Smooth muscle cell (in vitro differentiated cells): Measurements from ENCODE around the gene DAPK1. TPM values are rescaled to one million over a fixed set of nuclear protein-coding genes. Genes with fewer than 3 reads are reported as not detected.

Experiments
- DNase-seq: peaks from one replicate; lab custom pipeline; 2025; ENCODE audit not compliant: unreplicated experiment; lab: John Stamatoyannopoulos, UW
- H2AFZ ChIP-seq: fragments of 200-600 bp; sonication (generic); 2 replicates; pipeline ENCODE4 v1.6.0; 2016; ENCODE audit warnings: antibody characterized with exemption, low read depth, mild to moderate bottlenecking
- H3F3A ChIP-seq: fragments of 200-600 bp; sonication (generic); 2 replicates; pipeline ENCODE4 v1.6.0; 2017; ENCODE audit warnings: antibody characterized with exemption, low read depth
- H3K27ac ChIP-seq: fragments of 200-600 bp; sonication (generic); 2 replicates; pipeline ENCODE4 v1.5.1; 2016; ENCODE audit warnings: low read depth, mild to moderate bottlenecking
- H3K27me3 ChIP-seq: fragments of 200-600 bp; sonication (generic); 2 replicates; pipeline ENCODE4 v1.6.1; 2016; ENCODE audit warnings: low read depth, mild to moderate bottlenecking
- H3K36me3 ChIP-seq: fragments of 200-600 bp; sonication (generic); 2 replicates; pipeline ENCODE4 v1.5.1; 2016; ENCODE audit warnings: low read depth
- H3K4me1 ChIP-seq: fragments of 200-600 bp; sonication (generic); 2 replicates; pipeline ENCODE4 v1.5.1; 2016; ENCODE audit warnings: low read depth
- H3K4me2 ChIP-seq: fragments of 200-600 bp; sonication (generic); 2 replicates; pipeline ENCODE4 v1.6.0; 2016; ENCODE audit warnings: mild to moderate bottlenecking
- H3K4me3 ChIP-seq: fragments of 200-600 bp; sonication (generic); 2 replicates; pipeline ENCODE4 v1.5.1; 2016; ENCODE audit warnings: mild to moderate bottlenecking
- H3K79me2 ChIP-seq: fragments of 200-600 bp; sonication (generic); 2 replicates; pipeline ENCODE4 v1.6.0; 2016; ENCODE audit warnings: low read depth, mild to moderate bottlenecking
- H3K9ac ChIP-seq: fragments of 200-600 bp; sonication (generic); 2 replicates; pipeline ENCODE4 v1.6.0; 2016; ENCODE audit warnings: low read depth
- H3K9me3 ChIP-seq: fragments of 200-600 bp; sonication (generic); replicated peaks from 2 replicates; pipeline ENCODE4 v1.5.1; 2016; ENCODE audit warnings: low read depth
- H4K20me1 ChIP-seq: fragments of 200-600 bp; sonication (generic); 2 replicates; pipeline ENCODE4 v1.6.0; 2016; ENCODE audit warnings: low read depth
- CTCF ChIP-seq: fragments of 200-600 bp; sonication (generic); IDR thresholded peaks from 2 replicates; pipeline ENCODE4 v1.5.1; 2017; ENCODE audit warnings: borderline replicate concordance, mild to moderate bottlenecking, antibody characterized with exemption; ENCODE audit not compliant: insufficient read depth, poor library complexity, severe bottlenecking
- WGBS: methylation state at CpG from one replicate; pipeline ENCODE4 v1.1.7; 2016; ENCODE audit warnings: low lambda C conversion rate; 5-methylcytosine and 5-hydroxymethylcytosine counted together
- polyA plus RNA-seq: library from polyadenylated mRNA; unstranded; fragments of >200 nt; fragmentation: Nextera tagmentation; extraction: Ambion mirVana; gene quantifications from 2 replicates; pipeline ENCODE4 v1.2.1, GENCODE V29; 2016
- total RNA-seq: library from RNA; depleted of rRNA; stranded (reverse); fragments of >200 nt; gene quantifications from 2 replicates; pipeline ENCODE4 v1.2.3, GENCODE V29; 2014

DAPK1 gene
- total and polyA plus RNA-seq, 2 experiments from 2014 or later, result 12.6 to 20.3 TPM

GRCh38 chr9:87711857-87712800 is 214.5 kb downstream of the DAPK1 start:
- Histone ChIP-seq H3K27me3 (no peaks in the 10 kb centered on the region), H3K36me3 (no peaks in the 10 kb centered on the region), H2AFZ (no peak overlapping the region), H3K4me3 (no peak overlapping the region), H3K9me3 (no peaks in the 10 kb centered on the region), H3F3A (peaks cover 28% of the 10 kb centered on the region), H3K4me2 (peak overlapping the region; percentile 54), H3K79me2 (no peaks in the 10 kb centered on the region), H3K27ac (peak overlapping the region; percentile 95), H4K20me1 (no peaks in the 10 kb centered on the region), H3K9ac (peak overlapping the region; percentile 86), H3K4me1 (peaks cover 17% of the 10 kb centered on the region)
- peak; percentile 11 for DNase-seq
- WGBS, result 24% methylated on average over 9 of the region's 9 CpGs
- TF ChIP-seq CTCF, result no peak

- no peak overlapping the region for H3K4me3 ChIP-seq
- 97% methylated on average over 6 of the region's 6 CpGs for WGBS
Observed at GRCh38 chr9:87712801-87713277, 215.2 kb downstream of the DAPK1 start.

GRCh38 chr9:87713278-87713987 is 215.8 kb downstream of the DAPK1 start:
- 20% methylated on average over 10 of the region's 11 CpGs for WGBS
- Histone ChIP-seq H3K9ac (peak overlapping the region; percentile 76), H3K4me3 (peak overlapping the region; percentile 2), H3K27me3 (no peaks in the 10 kb centered on the region), H2AFZ (no peak overlapping the region), H4K20me1 (no peaks in the 10 kb centered on the region), H3F3A (peaks cover 28% of the 10 kb centered on the region), H3K79me2 (no peaks in the 10 kb centered on the region), H3K36me3 (no peaks in the 10 kb centered on the region), H3K4me2 (peak overlapping the region; percentile 43), H3K9me3 (no peaks in the 10 kb centered on the region), H3K4me1 (peaks cover 17% of the 10 kb centered on the region), H3K27ac (peak overlapping the region; percentile 95)
- DNase-seq, result peak; percentile 59
- no peak for TF ChIP-seq CTCF

More at GRCh38 chr9:87712801-87713277, 215.2 kb downstream of the DAPK1 start:
- Histone ChIP-seq H4K20me1 (no peaks in the 10 kb centered on the region), H3K4me2 (peak overlapping the region; percentile 54), H2AFZ (no peak overlapping the region), H3K4me1 (peaks cover 17% of the 10 kb centered on the region), H3F3A (peaks cover 28% of the 10 kb centered on the region), H3K9ac (peak overlapping the region; percentile 86), H3K79me2 (no peaks in the 10 kb centered on the region), H3K36me3 (no peaks in the 10 kb centered on the region), H3K27me3 (no peaks in the 10 kb centered on the region), H3K27ac (peak overlapping the region; percentile 95), H3K9me3 (no peaks in the 10 kb centered on the region)
- no peak for TF ChIP-seq CTCF
- no peak for DNase-seq
